HG02938 (cell line): Measurements from ENCODE around the gene NDUFA9.

Source experiments
- ATAC-seq: cut with Tn5 transposase; IDR thresholded peaks from one replicate; pipeline ENCODE4 v1.9.1; 2021; ENCODE audit warnings: mild to moderate bottlenecking, moderate library complexity; ENCODE audit not compliant: unreplicated experiment

NDUFA9 gene

GRCh38 chr12:4648501-4649357 is at the start of gene NDUFA9, which contains the start of gene AKAP3:
Gene NDUFA9, plus strand, starts transcription at chr12:4649114. Its CDS starts 13 bp downstream, at chr12:4649127.
Gene AKAP3, minus strand, starts transcription at chr12:4649051. Its CDS starts 10,855 bp downstream, at chr12:4638196.
- ATAC-seq: peak; percentile 74

- no peak for ATAC-seq
Observed at GRCh38 chr12:4603421-4603820, 45.5 kb upstream of the NDUFA9 start.

DNA sequence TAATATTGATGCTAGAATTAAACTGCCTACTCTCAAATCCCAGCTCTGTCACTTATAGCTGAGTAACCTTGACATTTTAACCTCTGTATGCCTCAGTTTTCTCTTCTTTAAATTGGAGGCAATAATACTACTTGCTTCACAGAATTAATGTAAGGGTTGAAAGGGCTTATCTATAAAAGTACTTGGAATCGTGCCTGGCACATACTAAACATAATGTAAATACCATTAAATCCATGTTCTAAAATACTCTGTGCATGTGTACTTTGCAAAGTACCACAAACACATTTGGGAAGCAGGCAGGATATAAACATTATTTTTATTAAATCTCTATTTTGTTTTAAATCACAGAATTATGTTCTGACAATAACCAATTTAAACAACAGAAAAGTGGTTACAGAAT is 45.0 kb upstream of the NDUFA9 start:
- no peak for ATAC-seq

DNA sequence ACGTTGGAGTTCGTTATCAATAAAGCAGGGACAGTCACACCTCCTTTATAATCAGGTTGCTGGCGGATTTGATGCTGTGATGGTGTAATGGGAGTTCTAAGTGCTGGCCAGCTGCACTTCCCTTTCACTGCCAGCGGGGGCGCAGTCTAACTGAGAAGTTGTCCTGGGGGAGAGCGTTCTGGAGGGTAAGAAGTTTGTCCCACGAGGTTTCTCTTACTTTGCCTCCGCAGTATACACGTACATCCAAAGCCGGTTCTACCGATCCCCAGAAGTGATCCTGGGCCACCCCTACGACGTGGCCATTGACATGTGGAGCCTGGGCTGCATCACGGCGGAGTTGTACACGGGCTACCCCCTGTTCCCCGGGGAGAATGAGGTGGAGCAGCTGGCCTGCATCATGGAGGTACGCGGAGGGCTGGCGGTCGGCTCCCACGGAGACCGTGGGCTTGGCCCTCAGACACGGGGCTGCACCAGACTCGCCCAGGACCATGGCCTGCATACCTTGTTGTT is 44.2 kb upstream of the NDUFA9 start:
- peak; percentile 84 for ATAC-seq

DNA sequence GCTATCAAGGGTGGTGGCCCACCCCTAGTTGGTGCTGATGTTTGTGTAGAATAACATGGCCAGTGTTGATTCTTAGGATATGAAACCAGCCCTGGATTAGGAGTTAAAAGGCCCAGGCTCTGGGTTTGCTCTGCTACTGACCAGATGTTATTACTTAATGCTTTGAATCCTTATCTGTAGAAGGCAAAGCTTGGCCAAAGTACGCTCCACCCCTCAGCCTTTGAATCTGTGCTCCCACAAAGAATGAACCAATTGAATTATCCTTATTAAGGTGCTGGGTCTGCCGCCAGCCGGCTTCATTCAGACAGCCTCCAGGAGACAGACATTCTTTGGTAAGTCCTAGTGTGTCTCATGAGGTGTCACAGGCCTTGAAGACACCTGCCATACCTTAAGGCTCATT is 41.9 kb upstream of the NDUFA9 start:
- no peak for ATAC-seq

GRCh38 chr12:4609071-4609470 is 39.8 kb upstream of the NDUFA9 start:
- ATAC-seq: no peak

DNA sequence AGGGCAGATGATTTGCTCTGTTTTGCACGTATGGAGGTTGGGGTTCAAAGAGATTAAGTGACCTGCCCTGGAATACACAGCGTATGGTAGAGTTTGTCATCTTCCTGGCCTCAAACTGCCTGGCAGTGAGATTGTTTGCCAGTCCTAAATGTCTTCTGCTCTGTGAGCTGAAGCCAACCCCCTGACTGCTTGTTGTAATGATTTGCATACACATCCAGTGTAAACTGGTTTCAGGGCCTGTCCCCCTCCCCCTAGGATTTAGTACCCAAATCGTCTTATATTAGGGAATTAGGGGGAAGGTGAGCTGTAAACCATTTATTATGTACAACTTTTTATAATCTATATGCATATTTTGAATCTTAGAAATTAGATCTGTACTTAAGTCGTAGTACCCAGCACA is 38.4 kb upstream of the NDUFA9 start:
- no peak for ATAC-seq

GRCh38 chr12:4615667-4616066 is 33.2 kb upstream of the NDUFA9 start:
- no peak for ATAC-seq

GRCh38 chr12:4621511-4621910 is 27.4 kb upstream of the NDUFA9 start:
- ATAC-seq: no peak

DNA sequence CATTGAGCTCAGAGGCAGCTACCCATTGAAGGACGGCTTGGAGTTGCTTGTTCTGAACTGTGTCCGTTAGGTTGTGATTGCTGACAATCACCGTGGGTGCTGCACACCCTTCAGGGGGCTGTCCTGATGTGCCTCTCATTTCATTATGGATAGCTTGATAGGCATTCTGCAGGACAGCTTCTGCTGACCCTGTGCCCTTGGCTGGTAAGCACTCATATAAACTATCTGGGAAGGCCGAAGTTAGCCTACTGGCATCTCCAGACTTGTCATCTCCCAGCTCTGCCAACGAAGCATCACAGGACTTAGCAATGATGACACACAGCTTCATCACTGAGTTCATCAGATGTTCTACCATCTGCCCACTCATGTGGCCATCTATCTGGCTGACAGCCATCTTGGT is 22.4 kb upstream of the NDUFA9 start:
- no peak for ATAC-seq

DNA sequence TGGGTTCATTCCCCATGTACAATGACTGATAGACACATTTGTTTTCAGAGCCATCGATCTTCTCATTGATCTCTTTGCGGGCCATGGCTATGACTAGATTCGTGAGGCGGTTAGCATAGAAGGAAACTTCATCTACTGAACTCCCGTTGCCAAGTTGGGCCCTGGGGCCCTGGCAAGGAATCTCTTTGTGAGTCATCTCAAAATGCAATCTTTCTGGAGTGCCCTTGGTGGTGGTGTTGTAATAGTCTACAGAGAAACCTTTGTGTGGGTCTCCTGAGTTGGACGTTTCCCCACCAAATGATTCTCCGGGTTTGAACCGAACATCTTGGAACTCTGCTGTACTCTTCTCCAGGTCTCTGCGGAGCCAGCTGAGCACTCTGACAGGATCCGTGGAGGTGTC is 20.5 kb upstream of the NDUFA9 start:
- ATAC-seq: no peak

- ATAC-seq: no peak
Observed at GRCh38 chr12:4630262-4630661, 18.7 kb upstream of the NDUFA9 start.

GRCh38 chr12:4643747-4644146 is 5.2 kb upstream of the NDUFA9 start:
- peak; percentile 48 for ATAC-seq

DNA sequence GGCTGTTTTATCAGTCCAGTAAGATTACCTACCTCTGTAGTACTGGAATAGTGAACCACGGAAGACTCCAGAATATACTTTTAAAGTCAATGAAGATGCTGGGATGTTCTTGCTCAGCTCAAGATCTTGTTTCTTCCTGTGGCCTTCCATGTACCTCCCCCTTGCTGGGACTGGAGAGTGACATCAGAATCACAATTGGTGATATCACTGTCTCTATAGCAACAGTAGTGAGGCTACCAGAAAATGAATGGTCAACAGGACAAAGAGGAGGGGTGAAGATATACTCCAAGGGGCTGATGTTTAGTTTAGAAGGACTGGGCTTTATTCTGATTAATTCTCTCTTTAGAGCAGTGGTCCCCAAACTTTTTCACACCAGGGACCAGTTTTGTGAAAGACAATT is 3.9 kb upstream of the NDUFA9 start:
- no peak for ATAC-seq

DNA sequence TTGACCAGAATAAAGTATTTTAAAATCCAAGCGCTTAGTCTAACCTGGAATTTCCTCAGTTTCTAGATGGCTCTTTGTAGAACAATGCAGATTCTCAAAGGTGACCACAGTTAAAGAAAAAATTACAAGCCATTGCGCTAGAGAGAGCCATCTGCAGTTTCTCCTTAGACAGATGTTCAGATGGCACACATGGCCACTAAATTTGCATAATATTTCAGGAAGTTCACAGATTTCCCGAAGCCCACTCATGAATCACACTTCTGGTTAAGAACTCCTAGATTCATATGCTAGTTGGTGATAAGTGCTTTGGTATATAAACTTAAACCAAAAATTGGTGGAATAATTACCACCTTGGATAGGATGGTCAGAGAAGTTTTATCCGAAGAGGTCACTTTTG is 812 bp upstream of the NDUFA9 start:
- no peak for ATAC-seq

DNA sequence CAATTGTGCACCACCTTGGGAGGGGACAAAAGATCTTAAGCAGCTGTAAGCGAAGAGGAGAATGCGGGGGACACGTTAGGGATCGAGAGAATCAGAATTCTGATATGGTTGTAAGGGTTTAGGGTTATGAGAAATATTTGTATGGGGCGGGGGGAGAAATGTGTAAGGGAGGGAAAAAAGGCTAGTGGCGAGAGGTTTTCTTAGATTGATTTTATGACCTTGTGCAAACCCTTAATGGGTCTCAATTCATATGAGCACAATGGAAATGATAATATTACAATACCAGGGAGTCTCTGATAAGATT is 396 bp downstream of the NDUFA9 start:
- ATAC-seq: no peak

DNA sequence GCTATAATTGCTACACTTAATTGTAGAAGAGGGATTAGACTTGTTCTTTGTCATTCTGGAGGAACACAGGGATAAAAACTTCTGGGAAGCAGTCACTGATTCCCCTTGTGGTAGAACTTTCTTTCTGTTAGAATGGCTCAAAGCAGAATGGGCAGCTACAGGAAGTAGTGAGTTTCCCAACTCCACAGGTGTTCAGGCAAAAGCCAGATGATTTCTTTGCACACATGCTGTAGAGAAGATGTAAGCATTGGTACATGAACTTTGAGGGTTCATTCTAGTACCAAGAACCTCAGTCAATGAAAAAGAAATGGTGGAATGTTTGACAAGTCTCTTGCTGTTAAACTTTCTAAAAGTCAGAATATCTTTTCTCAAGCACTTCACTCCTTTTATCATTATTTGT is 4.3 kb downstream of the NDUFA9 start:
- ATAC-seq: no peak

DNA sequence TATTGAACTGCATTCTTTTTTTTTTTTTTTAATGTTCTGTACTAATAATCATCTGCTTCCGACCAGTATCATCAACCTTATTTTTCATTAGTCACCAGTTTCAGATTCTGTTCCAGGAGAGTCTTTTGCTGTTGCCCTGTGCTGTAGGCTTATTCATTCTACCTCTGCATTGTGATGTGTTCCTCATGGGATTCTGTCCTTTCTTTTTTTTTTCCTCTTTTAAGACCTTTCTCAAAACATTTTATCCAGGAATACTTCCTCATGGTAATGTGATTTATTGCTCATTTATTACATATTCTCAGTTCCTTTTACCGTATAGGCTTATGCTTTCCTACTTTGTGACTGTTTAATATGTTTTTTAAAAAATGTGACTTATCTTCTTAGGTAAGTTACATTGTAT is 4.8 kb downstream of the NDUFA9 start:
- ATAC-seq: no peak

GRCh38 chr12:4663971-4664505 is 15.1 kb downstream of the NDUFA9 start:
- ATAC-seq: no peak

GRCh38 chr12:4665236-4665635 is 16.3 kb downstream of the NDUFA9 start:
- no peak for ATAC-seq

DNA sequence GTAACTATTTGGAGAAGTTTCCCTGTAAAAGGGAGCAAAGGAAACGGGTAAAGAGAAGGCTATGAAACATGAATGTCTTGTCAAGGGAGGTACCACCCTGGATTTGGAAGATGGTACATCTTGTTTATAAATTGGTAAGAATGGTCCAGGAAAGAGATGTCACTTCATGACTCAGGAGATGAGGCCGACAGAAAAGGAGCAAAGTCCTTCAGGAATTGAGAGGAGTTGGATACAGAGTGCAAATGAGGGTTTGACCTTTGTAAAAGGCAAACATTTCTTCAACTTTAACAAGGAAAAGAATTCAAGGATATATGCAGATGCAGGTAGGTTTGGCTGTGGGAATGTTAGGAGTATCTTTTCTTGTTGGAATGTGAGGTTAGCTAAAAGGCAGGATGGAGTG is 30.8 kb downstream of the NDUFA9 start:
- ATAC-seq: no peak

DNA sequence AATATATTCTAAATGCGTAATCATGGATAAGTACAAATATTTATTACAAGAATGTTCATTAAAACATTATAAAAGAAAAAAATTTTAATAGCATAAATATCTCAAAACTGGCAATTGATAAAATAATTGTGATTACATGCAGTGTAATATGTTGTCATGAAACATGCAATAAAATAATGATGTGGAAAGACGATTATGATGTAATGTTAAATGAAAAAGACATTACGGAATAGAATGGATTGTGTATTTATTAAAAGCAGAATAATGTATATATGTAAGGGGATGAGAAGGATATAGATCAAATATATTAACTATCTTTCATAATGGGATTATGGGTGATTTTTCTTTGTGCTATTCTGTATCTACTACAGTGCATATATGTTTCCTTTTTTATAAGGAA is 32.8 kb downstream of the NDUFA9 start:
- ATAC-seq: no peak

- ATAC-seq: no peak
Observed at GRCh38 chr12:4685317-4685716, 36.4 kb downstream of the NDUFA9 start.
